Epithelial cell of proximal tubule (primary cell): Measurements from ENCODE around the gene PARP12. TPM values are rescaled to one million over a fixed set of nuclear protein-coding genes. Genes with fewer than 3 reads are reported as not detected.
A peak's percentile ranks its signal among the peaks of the same experiment; 100 is the strongest.
"Not testable (repeated sequence)": the region's sequence is repeated elsewhere in the genome, so short reads cannot be mapped to it uniquely, and the experiment has no call there.

Experiments
- DNase-seq: peaks from one replicate; pipeline ENCODE4 v3.0.0-alpha.2; 2011; ENCODE audit warnings: low read depth
- H3K4me3 ChIP-seq: 2 replicates; pipeline ENCODE4 v1.5.1; 2011; ENCODE audit warnings: low read depth, mild to moderate bottlenecking, low read length
- CTCF ChIP-seq: conservative IDR thresholded peaks from 2 replicates; pipeline ENCODE4 v1.5.1; 2012; ENCODE audit warnings: low read depth, mild to moderate bottlenecking, low read length
- total RNA-seq: library from RNA; depleted of rRNA; stranded (reverse); fragments of >200 nt; gene quantifications from 2 replicates; pipeline ENCODE4 v1.2.3, GENCODE V29; 2015

PARP12 gene
- 20.9 and 35.4 TPM in 2 replicates for total RNA-seq

GRCh38 chr7:140062528-140063299 lies at the start of gene PARP12:
PARP12 (minus strand) TSS chr7:140062951; CDS start chr7:140062847, 104 bp downstream.
- peak within 1 kb of the TSS; percentile 70 for H3K4me3 ChIP-seq
- DNase-seq = no peak
- no peak for TF ChIP-seq CTCF

GRCh38 chr7:140108777-140109176 lies 46.0 kb upstream of the PARP12 start:
- not testable (repeated sequence) for H3K4me3 ChIP-seq, DNase-seq

- TF ChIP-seq CTCF = no peak
- H3K4me3 ChIP-seq = no peak overlapping the region
- no peak for DNase-seq
Measured at GRCh38 chr7:140096459-140096858, 33.7 kb upstream of the PARP12 start.

GRCh38 chr7:140093375-140093774 lies 30.6 kb upstream of the PARP12 start:
- no peak for TF ChIP-seq CTCF
- no peak overlapping the region for H3K4me3 ChIP-seq
- no peak for DNase-seq

GRCh38 chr7:140085447-140085846 lies 22.7 kb upstream of the PARP12 start:
- TF ChIP-seq CTCF = no peak
- no peak for DNase-seq
- no peak overlapping the region for H3K4me3 ChIP-seq

GRCh38 chr7:140084972-140085371 lies 22.2 kb upstream of the PARP12 start:
- no peak overlapping the region for H3K4me3 ChIP-seq
- no peak for TF ChIP-seq CTCF
- no peak for DNase-seq

GRCh38 chr7:140084142-140084655 lies 21.4 kb upstream of the PARP12 start:
- no peak for TF ChIP-seq CTCF
- H3K4me3 ChIP-seq = no peak overlapping the region
- no peak for DNase-seq
